ENCODE results near the gene ARHGAP25.

- TF ChIP-seq CTCF (IDR thresholded peaks at IDR 0.05) = no peak
- no peak for TF ChIP-seq POLR2A (IDR thresholded peaks at IDR 0.05)
- TF ChIP-seq EP300 (IDR thresholded peaks at IDR 0.05) = no peak
These were observed 16.2 kb downstream of the ARHGAP25 start for GRCh38 chr2:68750592-68751396.
